GM12878 (cell line): ENCODE results near the gene SIX5. TPM values are rescaled to one million over a fixed set of nuclear protein-coding genes. Genes with fewer than 3 reads are reported as not detected.

Experiments
- ATAC-seq: fragments of 200-7000 bp; cut with Tn5 transposase; 3 replicates; pipeline ENCODE4 v1.9.1; 2020; ENCODE audit warnings: mild to moderate bottlenecking, moderate library complexity
- BruUV-seq: library from RNA; stranded (reverse); fragments of 400-500 nt; replicated peaks from 2 replicates; lab custom pipeline; 2021; lab: Mats Ljungman, UMichigan
- CTCF ChIA-PET: fragments of 300-600 bp; sonication (Branson Sonifier 250); formaldehyde crosslinking; extraction: SDS; loops from one replicate; lab custom pipeline; 2021; ENCODE audit warnings: inconsistent platforms; lab: Yijun Ruan, JAX
- POLR2A ChIA-PET: fragments of 350-600 bp; formaldehyde crosslinking; extraction: SDS; loops from one replicate; lab custom pipeline; 2021; ENCODE audit warnings: inconsistent platforms; lab: Charles Lee
- RAD21 ChIA-PET: fragments of 300-600 bp; sonication (Branson Sonifier 250); formaldehyde crosslinking; loops from one replicate; lab custom pipeline; 2023; ENCODE audit warnings: antibody characterized with exemption; ENCODE audit not compliant: unreplicated experiment; lab: Charles Lee
- SMC1A ChIA-PET: fragments of 300-600 bp; sonication (Branson Sonifier 250); formaldehyde crosslinking; loops from one replicate; lab custom pipeline; 2023; ENCODE audit not compliant: unreplicated experiment, uncharacterized antibody; lab: Charles Lee
- DNase-seq: peaks from one replicate; pipeline ENCODE4 v3.0.0-alpha.2; 2011; ENCODE audit warnings: low read depth, low spot score
- FAIRE-seq: peaks from 3 replicates; lab custom pipeline; 2011; peaks lifted over from hg19 to GRCh38; lab: Jason Lieb, UNC
- H2AFZ ChIP-seq: 2 replicates; pipeline ENCODE4 v1.6.0; 2011; ENCODE audit warnings: low read depth, low read length, control low read depth; ENCODE audit not compliant: control insufficient read depth
- H3K27ac ChIP-seq: 2 replicates; pipeline ENCODE4 v1.5.1; 2011; ENCODE audit warnings: control low read depth; ENCODE audit not compliant: control insufficient read depth, insufficient read depth
- H3K27me3 ChIP-seq, 2 experiments: replicated peaks in 1 of 2; 2 replicates each; pipeline versions ENCODE4 v1.6.0 to v1.6.1; 2011; ENCODE audit warnings: low read length in 1 of 2; ENCODE audit not compliant: control insufficient read depth in 2 of 2, insufficient read depth in 2 of 2
- H3K36me3 ChIP-seq, 2 experiments: 2 replicates each; pipeline ENCODE4 v1.5.1; 2011; ENCODE audit warnings: low read length in 1 of 2; ENCODE audit not compliant: control insufficient read depth in 2 of 2, insufficient read depth in 2 of 2
- H3K4me1 ChIP-seq: 2 replicates; pipeline ENCODE4 v1.6.1; 2011; ENCODE audit warnings: mild to moderate bottlenecking, low read length, moderate library complexity, mixed read lengths; ENCODE audit not compliant: control insufficient read depth, insufficient read depth
- H3K4me2 ChIP-seq: 2 replicates; pipeline ENCODE4 v1.6.0; 2011; ENCODE audit warnings: control low read depth; ENCODE audit not compliant: control insufficient read depth, insufficient read depth
- H3K4me3 ChIP-seq: fragments of 200-600 bp; sonication (generic); 2 replicates; pipeline ENCODE4 v1.5.1; 2016
- H3K79me2 ChIP-seq: 2 replicates; pipeline ENCODE4 v1.6.0; 2011; ENCODE audit warnings: low read length; ENCODE audit not compliant: control insufficient read depth, insufficient read depth
- H3K9ac ChIP-seq: 2 replicates; pipeline ENCODE4 v1.8.0; 2011; ENCODE audit warnings: low read length, control low read depth, mixed read lengths; ENCODE audit not compliant: control insufficient read depth, insufficient read depth
- H3K9me3 ChIP-seq: replicated peaks from 3 replicates; pipeline ENCODE4 v1.5.1; 2011; ENCODE audit warnings: mild to moderate bottlenecking, low read length; ENCODE audit not compliant: control insufficient read depth, insufficient read depth
- H4K20me1 ChIP-seq: 2 replicates; pipeline ENCODE4 v1.6.0; 2011; ENCODE audit not compliant: control insufficient read depth, insufficient read depth
- DPF2 ChIP-seq: fragments of 450-650 bp; IDR thresholded peaks from 2 replicates; pipeline ENCODE4 v1.6.1; 2017; ENCODE audit warnings: mild to moderate bottlenecking
- MTA2 ChIP-seq: fragments of 450-650 bp; IDR thresholded peaks from 2 replicates; pipeline ENCODE4 v1.6.1; 2016; ENCODE audit warnings: low read depth, mild to moderate bottlenecking, moderate library complexity
- POLR2A ChIP-seq: IDR thresholded peaks from 2 replicates; pipeline ENCODE4 v1.6.1; 2011; ENCODE audit warnings: low read depth, mild to moderate bottlenecking, low read length
- SMC3 ChIP-seq: IDR thresholded peaks from 2 replicates; pipeline ENCODE4 v1.6.1; 2011; ENCODE audit warnings: low read length, improper control_type of control experiment, borderline replicate concordance
- TCF7 ChIP-seq: IDR thresholded peaks from 2 replicates; pipeline ENCODE4 v1.6.1; 2014; ENCODE audit warnings: antibody characterized with exemption, borderline replicate concordance
- WGBS: methylation state at CpG from one replicate; pipeline ENCODE4 v1.1.6; 2016; ENCODE audit warnings: low lambda C conversion rate; ENCODE audit not compliant: insufficient replicate concordance, insufficient coverage; ENCODE audit errors: missing lambda C conversion rate; 5-methylcytosine and 5-hydroxymethylcytosine counted together
- in situ Hi-C: fragments of 300-500 bp; cut with MboI; formaldehyde crosslinking; loops from 9 replicates; pipeline ENCODE4 v1.14.3; 2018; ENCODE audit warnings: mixed read lengths
- intact Hi-C: fragments of 100-400 bp; cut with micrococcal nuclease; formaldehyde crosslinking; loops from one replicate; pipeline ENCODE4 v1.14.2; 2022; ENCODE audit not compliant: unreplicated experiment
- polyA plus RNA-seq, 11 experiments: library from polyadenylated mRNA; depleted of rRNA in 4 of 11; unstranded in 6 of 11; stranded (reverse) in 5 of 11; fragments of >200 nt; fragmentation: Nextera tagmentation in 4 of 11; fragmentation: Illumina TruSeq in 1 of 11; extraction: Ambion mirVana in 4 of 11; extraction: Trizol in 1 of 11; gene quantifications; 1 replicate in 1 of 11; 2 replicates in 10 of 11; pipeline versions ENCODE4 v1.2.1 to v1.2.3, GENCODE V29; 2011 to 2016; ENCODE audit warnings: inconsistent platforms in 2 of 11, missing spikeins in 2 of 11, low read depth in 1 of 11
- total RNA-seq, 4 experiments: library from RNA; depleted of rRNA in 3 of 4; stranded (reverse); fragments of >200 nt in 3 of 4; fragmentation: Illumina TruSeq in 1 of 4; extraction: Trizol in 1 of 4; gene quantifications; 2 replicates each; pipeline versions ENCODE4 v1.2.1 to v1.2.3, GENCODE V29; 2013 to 2021
- TF ChIP-seq, protein P1 (sequence below), 3 experiments: IDR thresholded peaks in 2 of 3; conservative IDR thresholded peaks in 1 of 3; 2 replicates each; pipeline ENCODE4 v1.5.1; 2011; ENCODE audit warnings: low read depth in 3 of 3, low read length in 3 of 3, mild to moderate bottlenecking in 3 of 3, control low read depth in 2 of 3, moderate library complexity in 2 of 3, inconsistent platforms in 1 of 3, mixed read lengths in 1 of 3; ENCODE audit not compliant: control insufficient read depth in 2 of 3, insufficient read depth in 1 of 3; ENCODE audit errors: extremely low read depth in 1 of 3

The SIX5 gene
- total and polyA plus RNA-seq, 10 of the 15 experiments (the other 5 are each of a cell fraction or from before 2014, with no cell fraction given): 1.9 to 10.5 (median 3.0) TPM; not detected in 2

GRCh38 chr19:45779231-45780145, 10.4 kb upstream of the SIX5 start (continued):
- TF ChIP-seq, protein P1, sequence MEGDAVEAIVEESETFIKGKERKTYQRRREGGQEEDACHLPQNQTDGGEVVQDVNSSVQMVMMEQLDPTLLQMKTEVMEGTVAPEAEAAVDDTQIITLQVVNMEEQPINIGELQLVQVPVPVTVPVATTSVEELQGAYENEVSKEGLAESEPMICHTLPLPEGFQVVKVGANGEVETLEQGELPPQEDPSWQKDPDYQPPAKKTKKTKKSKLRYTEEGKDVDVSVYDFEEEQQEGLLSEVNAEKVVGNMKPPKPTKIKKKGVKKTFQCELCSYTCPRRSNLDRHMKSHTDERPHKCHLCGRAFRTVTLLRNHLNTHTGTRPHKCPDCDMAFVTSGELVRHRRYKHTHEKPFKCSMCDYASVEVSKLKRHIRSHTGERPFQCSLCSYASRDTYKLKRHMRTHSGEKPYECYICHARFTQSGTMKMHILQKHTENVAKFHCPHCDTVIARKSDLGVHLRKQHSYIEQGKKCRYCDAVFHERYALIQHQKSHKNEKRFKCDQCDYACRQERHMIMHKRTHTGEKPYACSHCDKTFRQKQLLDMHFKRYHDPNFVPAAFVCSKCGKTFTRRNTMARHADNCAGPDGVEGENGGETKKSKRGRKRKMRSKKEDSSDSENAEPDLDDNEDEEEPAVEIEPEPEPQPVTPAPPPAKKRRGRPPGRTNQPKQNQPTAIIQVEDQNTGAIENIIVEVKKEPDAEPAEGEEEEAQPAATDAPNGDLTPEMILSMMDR (IDR thresholded peaks at IDR 0.05 in 2 of 3, conservative IDR thresholded peaks at IDR 0.05 in 1 of 3; ENCODE audit: control insufficient read depth in 2 of 3, extremely low read depth in 1 of 3, insufficient read depth in 1 of 3, low read depth in 3 of 3, low read length in 3 of 3): peak; percentile 74 to 88 (median 77)
- peak; percentile 40; the same call in 1 of the 2 replicates for TF ChIP-seq SMC3
- peak; percentile 54; the same call in 1 of the 2 replicates for TF ChIP-seq DPF2
- TF ChIP-seq MTA2: peak; percentile 22; the same call in 1 of the 2 replicates

- DNase-seq (no peak), ATAC-seq (no peak), FAIRE-seq (no peak)
- ChIA-PET POLR2A (no interaction called here), CTCF (interaction anchor here (1.2 to 1.3 kb wide), 2 partner anchors 15 to 61 kb away, joined by 3 to 4 read pairs; no protein-coding TSS in a partner anchor), RAD21 (no interaction called here), SMC1A (no interaction called here)
- Histone ChIP-seq H3K27ac (no peak overlapping the region), H3K27me3 (no peaks in the 10 kb centered on the region), H3K4me1 (peaks cover 11% of the 10 kb centered on the region), H3K4me2 (no peak overlapping the region), H4K20me1 (no peaks in the 10 kb centered on the region), H3K36me3 (no peaks in the 10 kb centered on the region), H3K4me3 (no peak overlapping the region), H3K9ac (no peak overlapping the region; the same call in 1 of the 2 replicates), H2AFZ (no peak overlapping the region), H3K79me2 (no peaks in the 10 kb centered on the region), H3K9me3 (no peaks in the 10 kb centered on the region)
- 0 out of 2 replicates have a peak, but pooled peaks have one; percentile 19 for TF ChIP-seq POLR2A
- TF ChIP-seq TCF7: no peak
- in situ Hi-C loops: no loop called here
- 91% methylated on average over 28 of the region's 28 CpGs for WGBS
- intact Hi-C loops: no loop called here
- BruUV-seq: no TSS peak
Observed at GRCh38 chr19:45778010-45778661, 9.1 kb upstream of the SIX5 start.
